GM21528 (cell line): ENCODE data around the gene CLDN19.
"Not testable (repeated sequence)": the region's sequence is repeated elsewhere in the genome, so short reads cannot be mapped to it uniquely, and the experiment has no call there.

Experiments
- ATAC-seq: cut with Tn5 transposase; IDR thresholded peaks from one replicate; pipeline ENCODE4 v1.9.1; 2021; ENCODE audit warnings: mild to moderate bottlenecking, moderate library complexity; ENCODE audit not compliant: unreplicated experiment, low FRiP score

Gene CLDN19

GRCh38 chr1:42714441-42714840 is 25.6 kb downstream of the CLDN19 start:
- not testable (repeated sequence) for ATAC-seq

DNA sequence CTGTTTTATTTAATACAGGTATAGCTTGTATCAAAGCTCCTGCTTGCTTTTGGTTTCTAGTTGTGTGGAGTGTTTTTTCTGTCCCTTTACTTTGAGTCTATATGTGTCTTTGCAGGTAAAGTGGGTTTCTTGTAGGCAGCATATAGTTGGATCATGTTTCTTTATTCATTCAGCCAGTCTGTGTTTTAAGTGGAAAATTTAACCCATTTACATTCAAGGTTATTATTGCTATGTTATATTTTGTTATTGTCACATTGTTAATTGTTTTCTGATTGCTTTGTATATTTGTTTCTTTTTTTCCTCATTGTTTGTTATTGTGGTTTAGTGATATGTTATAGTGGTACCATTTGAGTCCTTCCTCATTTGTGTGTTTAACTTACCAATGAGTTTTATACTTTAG is 26.7 kb downstream of the CLDN19 start:
- no peak for ATAC-seq

GRCh38 chr1:42712808-42713207 is 27.2 kb downstream of the CLDN19 start:
- not testable (repeated sequence) for ATAC-seq

- no peak for ATAC-seq
Observed at GRCh38 chr1:42703888-42704464, 36.1 kb downstream of the CLDN19 start.

GRCh38 chr1:42700006-42700405 is 40.0 kb downstream of the CLDN19 start:
- ATAC-seq: no peak

- ATAC-seq: no peak
Observed at GRCh38 chr1:42698081-42698813, 41.8 kb downstream of the CLDN19 start.

- ATAC-seq: no peak
Observed at GRCh38 chr1:42692911-42693310, 47.1 kb downstream of the CLDN19 start.

- ATAC-seq: no peak
Observed at GRCh38 chr1:42692461-42692860, 47.6 kb downstream of the CLDN19 start.

- ATAC-seq: no peak
Observed at GRCh38 chr1:42691157-42691498, 48.9 kb downstream of the CLDN19 start.

- no peak for ATAC-seq
Observed at GRCh38 chr1:42690477-42691156, 49.4 kb downstream of the CLDN19 start.

DNA sequence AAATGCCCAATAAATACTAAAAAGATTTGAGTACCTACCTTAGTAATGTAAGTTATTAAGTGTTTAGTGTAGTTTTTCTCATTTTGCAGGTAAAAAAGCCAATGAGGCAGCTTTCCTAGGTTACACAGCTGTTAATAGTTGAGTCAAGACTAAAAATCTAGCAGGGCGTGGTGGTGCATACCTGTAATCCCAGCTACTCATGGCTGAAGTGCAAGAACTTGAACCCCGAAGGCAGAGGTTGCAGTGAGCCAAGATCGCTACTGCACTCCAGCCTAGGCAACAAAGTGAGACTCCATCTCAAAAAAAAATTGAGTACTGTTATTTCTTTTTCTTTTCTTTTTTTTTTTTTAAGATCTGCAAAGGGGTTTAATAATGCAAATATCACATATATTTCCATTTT is 50.1 kb downstream of the CLDN19 start:
- ATAC-seq: no peak

DNA sequence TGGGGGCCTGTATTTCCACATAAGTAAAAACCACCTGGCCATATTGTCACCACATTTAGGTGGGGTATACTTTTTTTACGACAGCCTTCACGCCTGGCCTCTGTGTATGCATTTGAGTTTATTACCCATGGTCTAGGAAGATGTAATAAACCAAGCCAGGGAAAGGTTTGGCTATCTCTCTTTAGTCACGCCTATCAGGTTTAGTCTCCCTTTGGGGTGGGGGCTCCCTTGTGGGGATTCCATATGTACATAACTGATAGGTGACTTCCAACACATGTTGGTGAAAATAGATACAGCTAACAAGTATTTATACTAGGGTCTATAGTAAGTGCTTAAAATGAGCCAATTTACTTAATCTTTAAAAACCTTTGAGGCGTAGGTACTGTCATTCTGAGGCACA is 53.6 kb downstream of the CLDN19 start:
- ATAC-seq: no peak

DNA sequence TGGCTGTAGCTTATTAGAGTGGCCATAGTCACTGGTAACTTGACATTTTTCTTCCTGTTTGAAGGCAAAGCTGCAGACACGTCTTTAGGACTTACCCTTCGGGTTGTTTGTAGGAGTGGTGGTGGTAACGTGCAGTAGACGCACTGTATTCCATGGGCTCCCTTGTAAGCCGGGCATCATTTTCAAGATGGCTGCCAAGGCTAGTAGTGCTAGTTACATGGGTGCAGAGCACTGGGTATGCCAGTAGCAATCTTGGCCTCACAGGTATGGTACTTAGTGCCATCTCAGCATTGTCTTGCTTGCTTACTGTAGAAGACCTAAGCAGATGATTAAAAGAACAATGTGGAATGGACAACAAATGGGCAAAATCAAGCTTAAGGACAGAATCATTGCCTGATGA is 55.9 kb downstream of the CLDN19 start:
- no peak for ATAC-seq
